Stimulated activated CD8-positive, alpha-beta memory T cell treated with anti-CD3 and anti-CD28 coated beads, Interleukin-15, amount 100 ng/mL, for 24 hours (primary cell): ENCODE data around the gene ING5.

ENCODE experiments used
- DNase-seq: peaks from one replicate; pipeline ENCODE4 v3.0.0-alpha.2; 2020; ENCODE audit warnings: low read depth

The ING5 gene

GRCh38 chr2:241672243-241673188 lies 29.3 kb upstream of the ING5 start:
- no peak for DNase-seq

- no peak for DNase-seq
Observed at GRCh38 chr2:241673189-241673663, 28.6 kb upstream of the ING5 start.

GRCh38 chr2:241673797-241674725 lies 27.8 kb upstream of the ING5 start:
- DNase-seq, result no peak

GRCh38 chr2:241675885-241676284 lies 26.0 kb upstream of the ING5 start:
- DNase-seq, result no peak

- no peak for DNase-seq
Observed at GRCh38 chr2:241676665-241677064, 25.2 kb upstream of the ING5 start.

- DNase-seq, result no peak
Observed at GRCh38 chr2:241677392-241677791, 24.4 kb upstream of the ING5 start.

GRCh38 chr2:241678307-241678706 lies 23.5 kb upstream of the ING5 start:
- DNase-seq, result no peak

GRCh38 chr2:241678784-241679540 lies 22.9 kb upstream of the ING5 start:
- DNase-seq, result no peak

- DNase-seq, result no peak
Observed at GRCh38 chr2:241680044-241680443, 21.8 kb upstream of the ING5 start.

- no peak for DNase-seq
Observed at GRCh38 chr2:241680827-241681599, 20.8 kb upstream of the ING5 start.

- DNase-seq, result no peak
Observed at GRCh38 chr2:241686324-241686649, 15.6 kb upstream of the ING5 start.

GRCh38 chr2:241686650-241687425 lies 15.0 kb upstream of the ING5 start, which contains the start of gene DTYMK:
Gene DTYMK (minus strand): TSS chr2:241686815. CDS start chr2:241686783, 32 bp downstream.
- DNase-seq, result peak; percentile 91

- DNase-seq, result no peak
Observed at GRCh38 chr2:241689306-241689705, 12.5 kb upstream of the ING5 start.

- DNase-seq, result no peak
Observed at GRCh38 chr2:241690202-241690717, 11.6 kb upstream of the ING5 start.

- no peak for DNase-seq
Observed at GRCh38 chr2:241692448-241692847, 9.4 kb upstream of the ING5 start.

- DNase-seq, result no peak
Observed at GRCh38 chr2:241695651-241696050, 6.2 kb upstream of the ING5 start.

- no peak for DNase-seq
Observed at GRCh38 chr2:241701149-241701398, 765 bp upstream of the ING5 start.

- DNase-seq, result peak; percentile 90
Observed at GRCh38 chr2:241702155-241703031, 554 bp downstream of the ING5 start.

GRCh38 chr2:241703032-241703604 lies 1.3 kb downstream of the ING5 start:
- DNase-seq, result no peak
